GM12878 (cell line): Measurements from ENCODE around the gene NFAT5. TPM values are rescaled to one million over a fixed set of nuclear protein-coding genes. Genes with fewer than 3 reads are reported as not detected.

Source experiments
- ATAC-seq: fragments of 200-7000 bp; cut with Tn5 transposase; 3 replicates; pipeline ENCODE4 v1.9.1; 2020; ENCODE audit warnings: mild to moderate bottlenecking, moderate library complexity
- BruUV-seq: library from RNA; stranded (reverse); fragments of 400-500 nt; replicated peaks from 2 replicates; lab custom pipeline; 2021; lab: Mats Ljungman, UMichigan
- CTCF ChIA-PET: fragments of 300-600 bp; sonication (Branson Sonifier 250); formaldehyde crosslinking; extraction: SDS; loops from one replicate; lab custom pipeline; 2021; ENCODE audit warnings: inconsistent platforms; lab: Yijun Ruan, JAX
- POLR2A ChIA-PET: fragments of 350-600 bp; formaldehyde crosslinking; extraction: SDS; loops from one replicate; lab custom pipeline; 2021; ENCODE audit warnings: inconsistent platforms; lab: Charles Lee
- RAD21 ChIA-PET: fragments of 300-600 bp; sonication (Branson Sonifier 250); formaldehyde crosslinking; loops from one replicate; lab custom pipeline; 2023; ENCODE audit warnings: antibody characterized with exemption; ENCODE audit not compliant: unreplicated experiment; lab: Charles Lee
- SMC1A ChIA-PET: fragments of 300-600 bp; sonication (Branson Sonifier 250); formaldehyde crosslinking; loops from one replicate; lab custom pipeline; 2023; ENCODE audit not compliant: unreplicated experiment, uncharacterized antibody; lab: Charles Lee
- DNase-seq: peaks from one replicate; pipeline ENCODE4 v3.0.0-alpha.2; 2011; ENCODE audit warnings: low read depth, low spot score
- FAIRE-seq: peaks from 3 replicates; lab custom pipeline; 2011; peaks lifted over from hg19 to GRCh38; lab: Jason Lieb, UNC
- H2AFZ ChIP-seq: 2 replicates; pipeline ENCODE4 v1.6.0; 2011; ENCODE audit warnings: low read depth, low read length, control low read depth; ENCODE audit not compliant: control insufficient read depth
- H3K27ac ChIP-seq: 2 replicates; pipeline ENCODE4 v1.5.1; 2011; ENCODE audit warnings: control low read depth; ENCODE audit not compliant: control insufficient read depth, insufficient read depth
- H3K27me3 ChIP-seq, 2 experiments: replicated peaks in 1 of 2; 2 replicates each; pipeline versions ENCODE4 v1.6.0 to v1.6.1; 2011; ENCODE audit warnings: low read length in 1 of 2; ENCODE audit not compliant: control insufficient read depth in 2 of 2, insufficient read depth in 2 of 2
- H3K36me3 ChIP-seq, 2 experiments: 2 replicates each; pipeline ENCODE4 v1.5.1; 2011; ENCODE audit warnings: low read length in 1 of 2; ENCODE audit not compliant: control insufficient read depth in 2 of 2, insufficient read depth in 2 of 2
- H3K4me1 ChIP-seq: 2 replicates; pipeline ENCODE4 v1.6.1; 2011; ENCODE audit warnings: mild to moderate bottlenecking, low read length, moderate library complexity, mixed read lengths; ENCODE audit not compliant: control insufficient read depth, insufficient read depth
- H3K4me2 ChIP-seq: 2 replicates; pipeline ENCODE4 v1.6.0; 2011; ENCODE audit warnings: control low read depth; ENCODE audit not compliant: control insufficient read depth, insufficient read depth
- H3K4me3 ChIP-seq: fragments of 200-600 bp; sonication (generic); 2 replicates; pipeline ENCODE4 v1.5.1; 2016
- H3K79me2 ChIP-seq: 2 replicates; pipeline ENCODE4 v1.6.0; 2011; ENCODE audit warnings: low read length; ENCODE audit not compliant: control insufficient read depth, insufficient read depth
- H3K9ac ChIP-seq: 2 replicates; pipeline ENCODE4 v1.8.0; 2011; ENCODE audit warnings: low read length, control low read depth, mixed read lengths; ENCODE audit not compliant: control insufficient read depth, insufficient read depth
- H3K9me3 ChIP-seq: replicated peaks from 3 replicates; pipeline ENCODE4 v1.5.1; 2011; ENCODE audit warnings: mild to moderate bottlenecking, low read length; ENCODE audit not compliant: control insufficient read depth, insufficient read depth
- H4K20me1 ChIP-seq: 2 replicates; pipeline ENCODE4 v1.6.0; 2011; ENCODE audit not compliant: control insufficient read depth, insufficient read depth
- CBX3 ChIP-seq: fragments of 200-600 bp; sonication (generic); IDR thresholded peaks from 2 replicates; pipeline ENCODE4 v1.6.1; 2016; ENCODE audit warnings: low read depth, borderline replicate concordance
- ELK1 ChIP-seq: IDR thresholded peaks from 2 replicates; pipeline ENCODE4 v1.6.1; 2012; ENCODE audit warnings: low read depth, low read length, improper control_type of control experiment
- HDAC6 ChIP-seq: fragments of 200-600 bp; sonication (generic); IDR thresholded peaks from one replicate; pipeline ENCODE4 v1.8.0; 2017; ENCODE audit warnings: antibody characterized with exemption; ENCODE audit not compliant: unreplicated experiment
- IRF3 ChIP-seq: fragments of 450-650 bp; IDR thresholded peaks from 2 replicates; pipeline ENCODE4 v1.6.1; 2014; ENCODE audit warnings: mild to moderate bottlenecking
- IRF4 ChIP-seq: IDR thresholded peaks from 2 replicates; pipeline ENCODE4 v1.6.1; 2011; ENCODE audit warnings: low read depth, low read length
- LARP7 ChIP-seq: fragments of 450-650 bp; IDR thresholded peaks from 2 replicates; pipeline ENCODE4 v1.6.1; 2017; ENCODE audit warnings: mild to moderate bottlenecking
- NFYA ChIP-seq: IDR thresholded peaks from 2 replicates; pipeline ENCODE4 v1.6.1; 2011; ENCODE audit warnings: low read depth, mild to moderate bottlenecking, low read length, improper control_type of control experiment, borderline replicate concordance
- POLR2AphosphoS2 ChIP-seq: IDR thresholded peaks from 2 replicates; pipeline ENCODE4 v1.6.1; 2011; ENCODE audit warnings: low read depth, mild to moderate bottlenecking, low read length, improper control_type of control experiment, moderate library complexity
- RFX5 ChIP-seq: IDR thresholded peaks from 2 replicates; pipeline ENCODE4 v1.6.1; 2011; ENCODE audit warnings: low read depth, low read length, improper control_type of control experiment
- SPI1 ChIP-seq: IDR thresholded peaks from 2 replicates; pipeline ENCODE4 v1.6.1; 2011; ENCODE audit warnings: low read depth, mild to moderate bottlenecking, low read length, moderate library complexity, borderline replicate concordance; ENCODE audit not compliant: insufficient read depth
- STAT3 ChIP-seq: IDR thresholded peaks from 2 replicates; pipeline ENCODE4 v1.6.1; 2011; ENCODE audit warnings: low read depth, low read length, improper control_type of control experiment
- SUPT20H ChIP-seq: IDR thresholded peaks from 2 replicates; pipeline ENCODE4 v1.6.1; 2011; ENCODE audit warnings: low read depth, mild to moderate bottlenecking, low read length, moderate library complexity, borderline replicate concordance; ENCODE audit not compliant: control insufficient read depth
- YBX1 ChIP-seq: fragments of 450-650 bp; IDR thresholded peaks from 2 replicates; pipeline ENCODE4 v1.6.1; 2016; ENCODE audit warnings: antibody characterized with exemption
- in situ Hi-C: fragments of 300-500 bp; cut with MboI; formaldehyde crosslinking; loops from 9 replicates; pipeline ENCODE4 v1.14.3; 2018; ENCODE audit warnings: mixed read lengths
- intact Hi-C: fragments of 100-400 bp; cut with micrococcal nuclease; formaldehyde crosslinking; loops from one replicate; pipeline ENCODE4 v1.14.2; 2022; ENCODE audit not compliant: unreplicated experiment
- polyA plus RNA-seq, 11 experiments: library from polyadenylated mRNA; depleted of rRNA in 4 of 11; unstranded in 6 of 11; stranded (reverse) in 5 of 11; fragments of >200 nt; fragmentation: Nextera tagmentation in 4 of 11; fragmentation: Illumina TruSeq in 1 of 11; extraction: Ambion mirVana in 4 of 11; extraction: Trizol in 1 of 11; gene quantifications; 1 replicate in 1 of 11; 2 replicates in 10 of 11; pipeline versions ENCODE4 v1.2.1 to v1.2.3, GENCODE V29; 2011 to 2016; ENCODE audit warnings: inconsistent platforms in 2 of 11, missing spikeins in 2 of 11, low read depth in 1 of 11
- total RNA-seq, 4 experiments: library from RNA; depleted of rRNA in 3 of 4; stranded (reverse); fragments of >200 nt in 3 of 4; fragmentation: Illumina TruSeq in 1 of 4; extraction: Trizol in 1 of 4; gene quantifications; 2 replicates each; pipeline versions ENCODE4 v1.2.1 to v1.2.3, GENCODE V29; 2013 to 2021

Gene NFAT5
- total and polyA plus RNA-seq, 10 of the 15 experiments (the other 5 are each of a cell fraction or from before 2014, with no cell fraction given): 0.58 to 31.5 (median 12.7) TPM

GRCh38 chr16:69618721-69619120 is 53.0 kb downstream of the NFAT5 start (continued):
- no peak for TF ChIP-seq IRF3

- Histone ChIP-seq H3K9ac (no peak overlapping the region), H3K4me3 (no peak overlapping the region), H3K36me3 (peaks cover 5 to 11% of the 10 kb centered on the region in 2 experiments; a peak in 3 of 4 replicates), H4K20me1 (no peaks in the 10 kb centered on the region), H3K4me1 (no peaks in the 10 kb centered on the region), H3K79me2 (peaks cover 46% of the 10 kb centered on the region), H3K27me3 (no peaks in the 10 kb centered on the region), H2AFZ (no peak overlapping the region), H3K27ac (no peak overlapping the region), H3K4me2 (no peak overlapping the region), H3K9me3 (no peaks in the 10 kb centered on the region)
- in situ Hi-C loops: no loop called here
- ChIA-PET CTCF (no interaction called here), POLR2A (no interaction called here), SMC1A (interaction anchor here (0.6 to 1.9 kb wide), 6 partner anchors 10 to 224 kb away, joined by 3 to 5 read pairs (median 4); no protein-coding TSS in a partner anchor), RAD21 (no interaction called here)
- intact Hi-C loops: no loop called here
- no peak for ATAC-seq
- no peak for DNase-seq
- TF ChIP-seq HDAC6 (no peak), IRF4 (no peak), POLR2AphosphoS2 (no peak), YBX1 (no peak), LARP7 (no peak), NFYA (no peak), ELK1 (no peak), CBX3 (no peak), STAT3 (no peak), SUPT20H (no peak), RFX5 (no peak), SPI1 (no peak)
- BruUV-seq: no TSS peak
- FAIRE-seq: no peak
Measured at GRCh38 chr16:69619514-69619913, 53.7 kb downstream of the NFAT5 start.
